Breast epithelium (tissue), 4 donors: Measurements from ENCODE around the gene WDR62. TPM values are rescaled to one million over a fixed set of nuclear protein-coding genes. Genes with fewer than 3 reads are reported as not detected.
A peak's percentile ranks its signal among the peaks of the same experiment; 100 is the strongest.

Experiments
- DNase-seq, 2 donors: peaks; one replicate each; pipeline ENCODE4 v3.0.0-alpha.2; 2019; ENCODE audit warnings: low spot score in 2 of 2
- H3K27ac ChIP-seq, 2 donors: fragments of 200-600 bp; sonication (generic) in 1 of 2; one replicate each; pipeline ENCODE4 v1.5.1; 2016 to 2019; ENCODE audit warnings: mild to moderate bottlenecking in 1 of 2
- H3K27me3 ChIP-seq, 2 donors: fragments of 200-600 bp; sonication (generic) in 1 of 2; one replicate each; pipeline versions ENCODE4 v1.5.1 to v1.6.0; 2017 to 2019; ENCODE audit warnings: control low read depth in 1 of 2, mild to moderate bottlenecking in 1 of 2
- H3K36me3 ChIP-seq: fragments of 200-600 bp; one replicate; pipeline ENCODE4 v1.5.1; 2019
- H3K4me1 ChIP-seq, 2 donors: fragments of 200-600 bp; sonication (generic); one replicate each; pipeline ENCODE4 v1.5.1; 2016 to 2019; ENCODE audit warnings: control low read depth in 1 of 2
- H3K4me3 ChIP-seq, 3 donors: fragments of 200-600 bp; sonication (generic); 1 replicate in 2 of 3; 2 replicates in 1 of 3; pipeline ENCODE4 v1.5.1; 2016 to 2019; ENCODE audit warnings: mild to moderate bottlenecking in 3 of 3, moderate library complexity in 2 of 3
- H3K9me3 ChIP-seq, 2 donors: fragments of 200-600 bp; sonication (generic) in 1 of 2; one replicate each; pipeline ENCODE4 v1.5.1; 2016 to 2019; ENCODE audit warnings: control low read depth in 1 of 2
- CTCF ChIP-seq, 3 donors: fragments of 450-650 bp; IDR thresholded peaks; one replicate each; pipeline ENCODE4 v1.5.1; 2016 to 2017; ENCODE audit warnings: antibody characterized with exemption in 3 of 3, mild to moderate bottlenecking in 3 of 3, moderate library complexity in 3 of 3
- POLR2A ChIP-seq: fragments of 450-650 bp; IDR thresholded peaks from one replicate; pipeline ENCODE4 v1.6.1; 2016; ENCODE audit warnings: antibody characterized with exemption, mild to moderate bottlenecking, moderate library complexity
- POLR2AphosphoS5 ChIP-seq, 3 donors: sonication (generic); formaldehyde crosslinking; IDR thresholded peaks; one replicate each; pipeline ENCODE4 v1.6.1; 2017; ENCODE audit warnings: antibody characterized with exemption in 3 of 3
- intact Hi-C: fragments of 100-400 bp; cut with DNase I; formaldehyde crosslinking; loops from one replicate; pipeline ENCODE4 v1.15.1; 2023; ENCODE audit warnings: low total_unique reads
- total RNA-seq, 3 donors: library from RNA; depleted of rRNA; stranded (reverse); fragments of >200 nt; gene quantifications; one replicate each; pipeline ENCODE4 v1.1.0, GENCODE V29; 2016

The WDR62 gene
- total RNA-seq, 3 donors from 2014 or later, result 0.59 to 0.98 (median 0.80) TPM

GRCh38 chr19:36113425-36113824 is 58.7 kb downstream of the WDR62 start:
- TF ChIP-seq POLR2A (no peak), CTCF (IDR thresholded peaks at IDR 0.05) (no peak), POLR2AphosphoS5 (IDR thresholded peaks at IDR 0.05) (no peak)
- Histone ChIP-seq H3K9me3 (no peaks in the 10 kb centered on the region), H3K4me1 (peaks cover 0 to 7% of the 10 kb centered on the region in 2 donors), H3K27me3 (no peaks in the 10 kb centered on the region), H3K27ac (peak overlapping the region in 1 of 2 donors; percentile 97), H3K4me3 (peak overlapping the region in 2 of 3 donors; percentile 77 to 89), H3K36me3 (no peaks in the 10 kb centered on the region)
- DNase-seq, result no peak
- intact Hi-C loops, result no loop called here

- Histone ChIP-seq H3K9me3 (no peaks in the 10 kb centered on the region), H3K27me3 (no peaks in the 10 kb centered on the region), H3K36me3 (no peaks in the 10 kb centered on the region), H3K4me1 (peaks cover 0 to 7% of the 10 kb centered on the region in 2 donors), H3K27ac (peak overlapping the region; percentile 92 to 97), H3K4me3 (peak overlapping the region; percentile 72 to 89 (median 77))
- peak in 1 of 2 donors; percentile 25 for DNase-seq
- TF ChIP-seq POLR2A (no peak), POLR2AphosphoS5 (IDR thresholded peaks at IDR 0.05) (no peak), CTCF (IDR thresholded peaks at IDR 0.05) (peak in 1 of 3 donors; percentile 18)
- intact Hi-C loops, result no loop called here
Observed at GRCh38 chr19:36113894-36114720, 59.4 kb downstream of the WDR62 start.

- intact Hi-C loops, result no loop called here
- Histone ChIP-seq H3K27me3 (no peaks in the 10 kb centered on the region), H3K4me3 (peak within 1 kb of the TSS; percentile 72 to 89 (median 77)), H3K36me3 (no peaks in the 10 kb centered on the region), H3K4me1 (peaks cover 0 to 7% of the 10 kb centered on the region in 2 donors), H3K27ac (peak within 1 kb of the TSS; percentile 92 to 97), H3K9me3 (no peaks in the 10 kb centered on the region)
- TF ChIP-seq POLR2AphosphoS5 (IDR thresholded peaks at IDR 0.05) (peak; percentile 84 to 95 (median 91)), POLR2A (peak; percentile 70), CTCF (IDR thresholded peaks at IDR 0.05) (peak in 1 of 3 donors; percentile 13)
- DNase-seq, result peak; percentile 99 to 100
Observed at GRCh38 chr19:36114721-36115452, 60.2 kb downstream of the WDR62 start, which contains the start of gene POLR2I. Gene POLR2I (minus strand): TSS chr19:36114875. CDS start chr19:36114856, 19 bp downstream.

GRCh38 chr19:36115453-36116343 is 61.0 kb downstream of the WDR62 start, which contains the start of gene TBCB:
Gene TBCB (plus strand): TSS chr19:36115468. CDS start chr19:36115561, 93 bp downstream.
- H3K4me1 ChIP-seq, result peaks cover 0 to 7% of the 10 kb centered on the region in 2 donors
- intact Hi-C loops, result no loop called here
- H3K36me3 ChIP-seq, result no peaks in the 10 kb centered on the region

More at GRCh38 chr19:36115453-36116343, 61.0 kb downstream of the WDR62 start, which contains the start of gene TBCB:
- H3K27me3 ChIP-seq, result no peaks in the 10 kb centered on the region
- DNase-seq, result peak in 1 of 2 donors; percentile 81
- H3K4me3 ChIP-seq, result peak within 1 kb of the TSS; percentile 72 to 89 (median 77)
- peak; percentile 6 to 64 (median 47) for TF ChIP-seq POLR2AphosphoS5 (IDR thresholded peaks at IDR 0.05)
- TF ChIP-seq CTCF (IDR thresholded peaks at IDR 0.05), result no peak
- H3K27ac ChIP-seq, result peak within 1 kb of the TSS; percentile 92 to 97
- H3K9me3 ChIP-seq, result no peaks in the 10 kb centered on the region
